ENCODE data around the gene SIRT4. TPM values are rescaled to one million over a fixed set of nuclear protein-coding genes. Genes with fewer than 3 reads are reported as not detected.

The SIRT4 gene
- total and polyA plus RNA-seq, 2 of the 8 experiments (the other 6 are each of a cell fraction or from before 2014, with no cell fraction given): 3.8 to 4.1 TPM

DNA sequence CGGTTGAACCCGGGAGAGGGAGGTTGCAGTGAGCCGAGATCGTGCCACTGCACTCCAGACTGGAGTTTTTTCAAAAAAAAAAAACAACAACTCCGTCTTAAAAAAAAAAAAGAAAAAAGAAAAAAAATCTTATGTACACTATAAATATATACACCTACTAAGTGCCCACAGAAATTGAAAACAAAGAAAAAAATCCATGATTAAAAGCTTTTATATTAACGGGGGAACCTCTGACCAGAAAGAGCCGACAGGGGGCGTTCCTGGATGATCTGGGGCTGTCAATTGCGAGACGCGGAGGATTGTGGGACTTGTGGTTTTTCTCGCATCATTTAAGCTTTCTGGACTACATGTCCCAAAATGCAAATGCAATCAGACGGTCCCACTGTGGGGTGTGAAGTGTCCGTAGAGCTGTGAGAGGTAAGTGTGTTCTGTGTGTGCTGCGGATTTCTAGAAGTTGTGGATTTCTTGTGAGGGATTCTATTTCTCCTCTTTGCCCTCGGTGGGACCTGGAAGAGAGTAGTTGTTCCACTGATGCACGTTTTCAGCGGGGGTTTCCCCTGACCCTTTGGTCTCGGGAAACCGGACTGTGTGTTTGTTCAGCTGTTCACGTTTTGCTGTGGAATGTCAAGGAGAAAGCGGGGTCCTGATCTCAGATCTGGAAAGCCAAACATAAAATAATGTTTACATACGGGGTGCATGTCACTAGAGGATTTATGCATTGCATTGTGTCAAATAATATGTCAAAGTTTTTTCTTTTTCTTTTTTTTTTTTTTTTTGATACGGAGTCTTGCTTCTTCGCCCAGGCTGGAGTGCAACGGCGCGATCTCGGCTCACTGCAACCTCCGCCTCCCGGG, at the start of gene SIRT4 (continued):
- TF ChIP-seq RFX5 (IDR thresholded peaks at IDR 0.05; ENCODE audit: borderline replicate concordance, low read depth, low read length) (no peak), HDAC6 (IDR thresholded peaks at IDR 0.05; ENCODE audit: low read depth, low read length) (no peak), CTBP2 (IDR thresholded peaks at IDR 0.05; ENCODE audit: borderline replicate concordance, insufficient read depth, insufficient read length, low read length) (no peak), POU5F1 (IDR thresholded peaks at IDR 0.05; ENCODE audit: low read depth, low read length) (no peak), SIRT6 (IDR thresholded peaks at IDR 0.05; ENCODE audit: low read length) (no peak), NRF1 (IDR thresholded peaks at IDR 0.05; ENCODE audit: low read depth, low read length) (no peak), JUND (IDR thresholded peaks at IDR 0.05; ENCODE audit: low read length) (peak; percentile 82), KDM1A (IDR thresholded peaks at IDR 0.05; ENCODE audit: borderline replicate concordance, low read length) (no peak), RXRA (IDR thresholded peaks at IDR 0.05; ENCODE audit: insufficient read depth, low read depth, low read length) (no peak), SP4 (IDR thresholded peaks at IDR 0.05; ENCODE audit: low read length) (0 out of 2 replicates have a peak, but pooled peaks have one; percentile 50), BACH1 (IDR thresholded peaks at IDR 0.05; ENCODE audit: low read length) (no peak), GABPA (IDR thresholded peaks at IDR 0.05; ENCODE audit: borderline replicate concordance, insufficient read depth, low read length) (no peak), SRF (IDR thresholded peaks at IDR 0.05; ENCODE audit: low read depth, low read length) (no peak), FOSL1 (IDR thresholded peaks at IDR 0.05; ENCODE audit: insufficient read depth, low read depth, low read length) (no peak), ZNF274 (IDR thresholded peaks at IDR 0.05; ENCODE audit: borderline replicate concordance, extremely low read depth, low read length) (no peak), TBP (IDR thresholded peaks at IDR 0.05; ENCODE audit: low read depth, low read length) (0 out of 2 replicates have a peak, but pooled peaks have one; percentile 23), MAFK (IDR thresholded peaks at IDR 0.05; ENCODE audit: low read depth, low read length) (no peak), TAF7 (optimal IDR thresholded peaks at IDR 0.05; ENCODE audit: borderline replicate concordance, low read depth, low read length) (no peak)
- TF ChIP-seq, protein P1, sequence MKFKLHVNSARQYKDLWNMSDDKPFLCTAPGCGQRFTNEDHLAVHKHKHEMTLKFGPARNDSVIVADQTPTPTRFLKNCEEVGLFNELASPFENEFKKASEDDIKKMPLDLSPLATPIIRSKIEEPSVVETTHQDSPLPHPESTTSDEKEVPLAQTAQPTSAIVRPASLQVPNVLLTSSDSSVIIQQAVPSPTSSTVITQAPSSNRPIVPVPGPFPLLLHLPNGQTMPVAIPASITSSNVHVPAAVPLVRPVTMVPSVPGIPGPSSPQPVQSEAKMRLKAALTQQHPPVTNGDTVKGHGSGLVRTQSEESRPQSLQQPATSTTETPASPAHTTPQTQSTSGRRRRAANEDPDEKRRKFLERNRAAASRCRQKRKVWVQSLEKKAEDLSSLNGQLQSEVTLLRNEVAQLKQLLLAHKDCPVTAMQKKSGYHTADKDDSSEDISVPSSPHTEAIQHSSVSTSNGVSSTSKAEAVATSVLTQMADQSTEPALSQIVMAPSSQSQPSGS (IDR thresholded peaks at IDR 0.05; ENCODE audit: low read length): no peak
- TF ChIP-seq, protein P2, sequence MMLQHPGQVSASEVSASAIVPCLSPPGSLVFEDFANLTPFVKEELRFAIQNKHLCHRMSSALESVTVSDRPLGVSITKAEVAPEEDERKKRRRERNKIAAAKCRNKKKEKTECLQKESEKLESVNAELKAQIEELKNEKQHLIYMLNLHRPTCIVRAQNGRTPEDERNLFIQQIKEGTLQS (IDR thresholded peaks at IDR 0.05; ENCODE audit: insufficient read depth, low read depth, low read length): peak; percentile 32; the same call in 1 of the 2 replicates
- TF ChIP-seq, protein P3, sequence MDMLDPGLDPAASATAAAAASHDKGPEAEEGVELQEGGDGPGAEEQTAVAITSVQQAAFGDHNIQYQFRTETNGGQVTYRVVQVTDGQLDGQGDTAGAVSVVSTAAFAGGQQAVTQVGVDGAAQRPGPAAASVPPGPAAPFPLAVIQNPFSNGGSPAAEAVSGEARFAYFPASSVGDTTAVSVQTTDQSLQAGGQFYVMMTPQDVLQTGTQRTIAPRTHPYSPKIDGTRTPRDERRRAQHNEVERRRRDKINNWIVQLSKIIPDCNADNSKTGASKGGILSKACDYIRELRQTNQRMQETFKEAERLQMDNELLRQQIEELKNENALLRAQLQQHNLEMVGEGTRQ (IDR thresholded peaks at IDR 0.05; ENCODE audit: low read length): no peak

All from H1 (cell line).